Gastrocnemius medialis (tissue), 4 donors: ENCODE data around the gene ARHGAP29. TPM values are rescaled to one million over a fixed set of nuclear protein-coding genes. Genes with fewer than 3 reads are reported as not detected.
"Not testable (repeated sequence)": the region's sequence is repeated elsewhere in the genome, so short reads cannot be mapped to it uniquely, and the experiment has no call there.

Experiments
- ATAC-seq, 2 donors: fragments of 150-250 bp; one replicate each; pipeline ENCODE4 v1.9.1; 2016
- DNase-seq, 2 donors: peaks; one replicate each; pipeline ENCODE4 v3.0.0-alpha.2; 2019
- H3K27ac ChIP-seq, 4 donors: fragments of 200-600 bp; sonication (generic); 1 replicate in 1 of 4; 2 replicates in 3 of 4; pipeline ENCODE4 v1.5.1; 2016 to 2018; ENCODE audit warnings: mild to moderate bottlenecking in 2 of 4, moderate library complexity in 1 of 4
- H3K27me3 ChIP-seq, 3 donors: fragments of 200-600 bp; sonication (generic) in 2 of 3; 1 replicate in 1 of 3; 2 replicates in 2 of 3; pipeline versions ENCODE4 v1.5.1 to v1.6.0; 2016 to 2019; ENCODE audit warnings: mild to moderate bottlenecking in 1 of 3, moderate library complexity in 1 of 3
- H3K36me3 ChIP-seq, 2 donors: fragments of 200-600 bp; sonication (generic) in 1 of 2; one replicate each; pipeline ENCODE4 v1.5.1; 2017 to 2018
- H3K4me1 ChIP-seq, 2 donors: fragments of 200-600 bp; sonication (generic) in 1 of 2; one replicate each; pipeline ENCODE4 v1.5.1; 2016 to 2017; ENCODE audit warnings: mild to moderate bottlenecking in 2 of 2
- H3K4me3 ChIP-seq, 4 donors: fragments of 200-600 bp; sonication (generic) in 3 of 4; 1 replicate in 1 of 4; 2 replicates in 3 of 4; pipeline ENCODE4 v1.5.1; 2016 to 2019; ENCODE audit warnings: mild to moderate bottlenecking in 2 of 4
- H3K9me3 ChIP-seq, 3 donors: fragments of 200-600 bp; sonication (generic) in 2 of 3; 1 replicate in 1 of 3; 2 replicates in 2 of 3; pipeline ENCODE4 v1.5.1; 2016 to 2019
- CTCF ChIP-seq, 5 experiments: fragments of 450-650 bp in 3 of 5; fragments of 200-600 bp in 2 of 5; sonication (generic) in 2 of 5; IDR thresholded peaks in 4 of 5; conservative IDR thresholded peaks in 1 of 5; 1 replicate in 4 of 5; 2 replicates in 1 of 5; pipeline ENCODE4 v1.5.1; 2016 to 2019; ENCODE audit warnings: antibody characterized with exemption in 5 of 5, mild to moderate bottlenecking in 3 of 5, moderate library complexity in 3 of 5
- POLR2A ChIP-seq, 2 donors: fragments of 450-650 bp; IDR thresholded peaks; one replicate each; pipeline ENCODE4 v1.6.1; 2017; ENCODE audit warnings: antibody characterized with exemption in 2 of 2, mild to moderate bottlenecking in 2 of 2, moderate library complexity in 2 of 2
- in situ Hi-C, 4 donors: fragments of 200-750 bp; cut with MboI; loops; one replicate each; pipeline versions ENCODE4 v1.15.0 to v1.8.0; 2017; ENCODE audit warnings: low sequenced_read_pairs in 4 of 4
- intact Hi-C: fragments of 100-400 bp; cut with DNase I; formaldehyde crosslinking; loops from one replicate; pipeline ENCODE4 v1.15.1; 2023; ENCODE audit warnings: low total_unique reads
- total RNA-seq, 4 donors: library from RNA; depleted of rRNA; stranded (reverse); fragments of >200 nt; gene quantifications; one replicate each; pipeline versions ENCODE4 v1.1.0 to v1.2.3, GENCODE V29; 2016

The ARHGAP29 gene
- total RNA-seq, 4 donors from 2014 or later = 10.0 to 13.5 (median 11.6) TPM

- no peak overlapping the region for H3K4me3 ChIP-seq
- TF ChIP-seq CTCF (IDR thresholded peaks at IDR 0.05 in 4 of 5, conservative IDR thresholded peaks at IDR 0.05 in 1 of 5) (no peak), POLR2A (IDR thresholded peaks at IDR 0.05) (no peak)
- H3K4me1 ChIP-seq = no peaks in the 10 kb centered on the region
- H3K9me3 ChIP-seq = no peaks in the 10 kb centered on the region
- peak overlapping the region in 2 of 4 donors; percentile 25 to 31 for H3K27ac ChIP-seq
- in situ Hi-C loops (no loop called here), intact Hi-C loops (no loop called here)
- no peak for ATAC-seq
- no peaks in the 10 kb centered on the region for H3K27me3 ChIP-seq
- no peaks in the 10 kb centered on the region for H3K36me3 ChIP-seq
- DNase-seq = no peak
Observed at GRCh38 chr1:94154989-94155388, 82.4 kb downstream of the ARHGAP29 start.

GRCh38 chr1:94153133-94153532 lies 84.3 kb downstream of the ARHGAP29 start:
- no peak for TF ChIP-seq POLR2A (IDR thresholded peaks at IDR 0.05)
- TF ChIP-seq CTCF (IDR thresholded peaks at IDR 0.05 in 4 of 5, conservative IDR thresholded peaks at IDR 0.05 in 1 of 5) = no peak
- in situ Hi-C loops = no loop called here
- Histone ChIP-seq H3K27me3 (no peaks in the 10 kb centered on the region), H3K4me3 (no peak overlapping the region), H3K9me3 (no peaks in the 10 kb centered on the region), H3K4me1 (no peaks in the 10 kb centered on the region), H3K27ac (no peak overlapping the region), H3K36me3 (no peaks in the 10 kb centered on the region)
- intact Hi-C loops = no loop called here
- ATAC-seq (no peak), DNase-seq (no peak)

GRCh38 chr1:94149166-94149565 lies 88.2 kb downstream of the ARHGAP29 start:
- H3K36me3 ChIP-seq, ATAC-seq, DNase-seq, H3K27ac ChIP-seq, in situ Hi-C loops, intact Hi-C loops, H3K4me3 ChIP-seq, H3K27me3 ChIP-seq, H3K9me3 ChIP-seq, H3K4me1 ChIP-seq: not testable (repeated sequence)

- H3K4me1 ChIP-seq = peaks cover 0 to 6% of the 10 kb centered on the region in 2 donors
- intact Hi-C loops (no loop called here), in situ Hi-C loops (no loop called here)
- DNase-seq (no peak), ATAC-seq (no peak)
- no peak for TF ChIP-seq CTCF (IDR thresholded peaks at IDR 0.05 in 4 of 5, conservative IDR thresholded peaks at IDR 0.05 in 1 of 5)
- no peak for TF ChIP-seq POLR2A (IDR thresholded peaks at IDR 0.05)
- no peaks in the 10 kb centered on the region for H3K9me3 ChIP-seq
- no peak overlapping the region for H3K4me3 ChIP-seq
- no peak overlapping the region for H3K27ac ChIP-seq
- H3K27me3 ChIP-seq = no peaks in the 10 kb centered on the region
- no peaks in the 10 kb centered on the region for H3K36me3 ChIP-seq
Observed at GRCh38 chr1:94146273-94146672, 91.1 kb downstream of the ARHGAP29 start.

GRCh38 chr1:94144836-94145235 lies 92.5 kb downstream of the ARHGAP29 start:
- no peaks in the 10 kb centered on the region for H3K36me3 ChIP-seq
- no peak for ATAC-seq
- intact Hi-C loops = no loop called here
- H3K27ac ChIP-seq = no peak overlapping the region
- no peaks in the 10 kb centered on the region for H3K27me3 ChIP-seq
- H3K4me3 ChIP-seq = no peak overlapping the region
- in situ Hi-C loops = no loop called here
- H3K9me3 ChIP-seq = no peaks in the 10 kb centered on the region
- no peak for DNase-seq
- H3K4me1 ChIP-seq = peaks cover 0 to 6% of the 10 kb centered on the region in 2 donors
- no peak for TF ChIP-seq CTCF (IDR thresholded peaks at IDR 0.05 in 4 of 5, conservative IDR thresholded peaks at IDR 0.05 in 1 of 5)
- TF ChIP-seq POLR2A (IDR thresholded peaks at IDR 0.05) = no peak
